ENCODE results near the gene RAB23.

RAB23 gene

DNA sequence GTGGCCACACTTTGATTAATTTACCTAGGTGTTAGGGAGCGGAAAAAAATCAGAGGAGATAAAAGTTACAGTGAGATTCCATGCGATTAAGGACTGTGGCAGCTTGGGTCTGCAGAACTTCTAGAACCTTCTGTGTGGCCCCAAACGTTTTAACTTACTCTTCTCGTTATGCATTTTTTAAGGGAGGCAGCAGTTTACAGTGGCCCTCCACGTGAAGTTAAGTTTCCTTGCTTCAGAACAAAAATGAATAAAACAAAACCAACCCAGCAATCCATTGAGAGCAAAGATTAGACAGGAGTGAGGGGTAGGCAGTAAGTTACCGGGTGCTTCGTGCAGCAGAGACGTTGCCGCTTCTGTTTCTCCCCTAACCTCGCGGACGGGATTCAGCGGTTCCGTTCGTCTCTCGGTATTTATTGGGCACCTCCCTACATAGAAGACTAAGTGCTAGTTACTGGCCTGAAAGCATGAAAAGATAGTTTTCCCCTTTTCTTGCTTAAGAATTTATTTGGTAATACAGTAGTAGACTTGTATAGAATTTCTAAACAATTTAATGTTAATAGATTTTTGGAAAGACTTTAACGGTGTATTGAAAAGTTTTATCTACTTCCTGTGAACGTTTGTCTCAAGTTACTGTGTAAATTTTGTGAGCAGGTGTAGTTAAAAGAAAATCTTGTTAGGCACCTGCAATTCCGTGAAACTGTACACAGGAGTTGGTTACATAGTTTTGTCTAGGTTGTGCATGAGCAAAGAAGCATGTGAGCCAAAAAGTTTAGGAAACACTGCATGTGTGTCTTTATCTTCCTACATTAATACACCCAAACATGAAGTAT lies 48.8 kb downstream of the RAB23 start:
- Histone ChIP-seq H3K9ac (ENCODE audit: low read length) (peak overlapping the region; percentile 88), H3K36me3 (ENCODE audit: control insufficient read depth, insufficient read depth, low read length) (no peaks in the 10 kb centered on the region), H3K27ac (ENCODE audit: low read depth, low read length) (peak overlapping the region; percentile 96), H3K4me1 (ENCODE audit: control insufficient read depth, insufficient read depth, low read length) (peaks cover 32% of the 10 kb centered on the region), H3K4me3 (ENCODE audit: low read length) (peak overlapping the region; percentile 81), H3K27me3 (ENCODE audit: control insufficient read depth, insufficient read depth, low read length) (no peaks in the 10 kb centered on the region)

DNA sequence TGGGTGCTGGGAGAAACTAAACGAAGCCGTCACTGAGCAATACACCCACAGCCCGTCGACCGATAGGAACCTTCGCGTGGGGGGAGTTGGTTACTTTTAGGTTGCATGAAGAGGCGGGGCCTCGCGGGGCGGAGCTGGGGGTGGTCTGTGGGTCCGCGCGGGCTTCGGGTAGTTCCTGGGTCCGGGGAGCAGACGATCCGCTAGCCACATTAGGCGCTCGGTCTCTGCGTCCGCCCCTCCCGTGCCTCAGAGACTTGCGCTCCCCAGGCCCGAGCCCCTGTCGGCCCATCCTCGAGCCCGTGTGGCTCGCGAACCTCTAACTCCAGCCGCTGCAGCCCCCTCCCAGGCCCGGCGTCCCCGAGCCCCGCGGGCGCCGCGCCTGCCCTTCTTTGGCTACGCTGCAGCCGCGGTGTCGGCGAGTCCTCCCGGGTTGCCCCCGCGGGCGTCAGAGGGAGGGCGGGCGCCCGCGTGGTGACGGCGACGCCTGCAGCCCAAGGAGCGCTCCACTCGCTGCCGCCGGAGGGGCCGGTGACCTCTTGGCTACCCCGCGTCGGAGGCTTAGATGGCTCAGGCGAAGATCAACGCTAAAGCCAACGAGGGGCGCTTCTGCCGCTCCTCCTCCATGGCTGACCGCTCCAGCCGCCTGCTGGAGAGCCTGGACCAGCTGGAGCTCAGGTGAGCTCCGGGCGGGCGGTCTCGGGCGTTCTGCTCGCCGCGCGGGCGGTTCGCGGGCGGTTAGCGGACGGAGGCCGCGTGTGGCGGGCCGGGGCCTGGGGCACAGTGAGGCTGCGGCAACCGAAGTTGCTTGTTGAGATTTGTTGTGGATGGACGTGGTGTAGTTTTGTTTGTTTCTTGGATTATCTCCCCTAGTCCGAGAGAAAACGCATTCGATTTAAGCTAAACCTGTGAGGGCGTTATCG lies 49.7 kb downstream of the RAB23 start, which contains the start of gene BAG2:
TSS of gene BAG2 (plus strand) at position 191 of the 920 bp plus-strand sequence. CDS start at position 563, 372 bp downstream.
- no peaks in the 10 kb centered on the region for H3K27me3 ChIP-seq (ENCODE audit: control insufficient read depth, insufficient read depth, low read length)
- H3K36me3 ChIP-seq (ENCODE audit: control insufficient read depth, insufficient read depth, low read length), result peaks cover 3% of the 10 kb centered on the region
- H3K4me1 ChIP-seq (ENCODE audit: control insufficient read depth, insufficient read depth, low read length), result peaks cover 26% of the 10 kb centered on the region
- peak within 1 kb of the TSS; percentile 81 for H3K4me3 ChIP-seq (ENCODE audit: low read length)
- peak within 1 kb of the TSS; percentile 88 for H3K9ac ChIP-seq (ENCODE audit: low read length)
- H3K27ac ChIP-seq (ENCODE audit: low read depth, low read length), result peak within 1 kb of the TSS; percentile 96

DNA sequence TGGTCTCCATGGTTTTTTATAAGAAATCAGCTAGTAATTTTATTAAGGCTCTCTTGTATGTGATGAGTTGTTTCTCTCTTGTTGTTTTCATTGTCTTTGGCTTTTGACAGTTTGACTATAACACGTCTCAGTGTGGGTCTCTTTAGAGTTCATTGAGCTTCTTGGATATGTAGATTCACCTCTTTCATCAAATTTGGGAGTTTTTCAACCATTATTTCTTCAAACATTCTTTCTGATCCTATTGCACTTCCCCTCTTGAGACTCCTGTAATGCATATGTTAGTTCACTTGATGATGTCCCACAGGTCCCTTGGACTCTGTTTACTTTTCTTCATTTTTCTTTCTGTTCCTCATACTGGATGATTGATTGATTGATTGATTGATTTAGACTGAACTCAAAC lies 57.0 kb downstream of the RAB23 start:
- no peaks in the 10 kb centered on the region for H3K27me3 ChIP-seq (ENCODE audit: control insufficient read depth, insufficient read depth, low read length)
- peaks cover 6% of the 10 kb centered on the region for H3K36me3 ChIP-seq (ENCODE audit: control insufficient read depth, insufficient read depth, low read length)
- H3K4me3 ChIP-seq (ENCODE audit: low read length), result no peak overlapping the region
- no peak overlapping the region for H3K9ac ChIP-seq (ENCODE audit: low read length)
- no peaks in the 10 kb centered on the region for H3K4me1 ChIP-seq (ENCODE audit: control insufficient read depth, insufficient read depth, low read length)
- no peak overlapping the region for H3K27ac ChIP-seq (ENCODE audit: low read depth, low read length)

DNA sequence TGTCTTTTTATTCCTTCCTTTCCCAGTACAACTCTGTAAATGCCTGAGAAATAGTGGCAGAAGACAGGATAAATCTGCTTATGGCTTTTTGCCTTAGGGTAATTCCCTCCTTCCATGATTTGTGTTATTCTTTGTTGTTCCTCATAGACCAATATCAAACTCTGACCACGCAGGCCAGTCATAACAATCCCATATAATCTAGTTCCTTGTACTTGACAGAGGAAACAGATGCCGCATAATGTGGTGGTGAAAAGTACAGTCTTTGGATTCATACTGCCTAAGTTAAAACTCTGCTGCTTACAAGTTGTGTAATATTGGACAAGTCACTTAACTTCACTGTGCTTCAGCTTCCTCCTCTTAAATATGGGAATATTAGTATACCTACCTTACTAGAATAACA lies 58.2 kb downstream of the RAB23 start:
- Histone ChIP-seq H3K36me3 (ENCODE audit: control insufficient read depth, insufficient read depth, low read length) (peaks cover 6% of the 10 kb centered on the region), H3K4me1 (ENCODE audit: control insufficient read depth, insufficient read depth, low read length) (no peaks in the 10 kb centered on the region), H3K9ac (ENCODE audit: low read length) (no peak overlapping the region), H3K27me3 (ENCODE audit: control insufficient read depth, insufficient read depth, low read length) (no peaks in the 10 kb centered on the region), H3K4me3 (ENCODE audit: low read length) (no peak overlapping the region), H3K27ac (ENCODE audit: low read depth, low read length) (no peak overlapping the region)

DNA sequence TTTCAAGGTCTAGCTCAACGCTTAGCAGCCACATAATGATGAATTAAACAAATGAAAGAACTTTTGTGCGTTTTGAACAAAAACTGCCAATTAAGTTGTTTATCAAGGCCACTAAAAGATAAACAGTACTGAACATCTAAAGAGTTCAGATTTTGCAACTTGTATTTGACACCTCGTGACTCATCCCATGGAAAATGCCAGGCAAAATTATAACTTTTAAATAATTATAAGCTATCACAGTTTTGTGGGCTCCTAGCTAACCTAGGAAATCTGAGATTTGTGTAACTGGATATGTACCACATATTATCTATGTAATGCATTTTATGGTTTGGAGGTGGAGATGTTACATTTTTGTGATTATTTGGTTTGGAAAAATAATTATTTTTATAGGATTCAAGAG lies 59.6 kb downstream of the RAB23 start:
- no peaks in the 10 kb centered on the region for H3K27me3 ChIP-seq (ENCODE audit: control insufficient read depth, insufficient read depth, low read length)
- no peak overlapping the region for H3K9ac ChIP-seq (ENCODE audit: low read length)
- no peak overlapping the region for H3K4me3 ChIP-seq (ENCODE audit: low read length)
- no peak overlapping the region for H3K27ac ChIP-seq (ENCODE audit: low read depth, low read length)
- no peaks in the 10 kb centered on the region for H3K4me1 ChIP-seq (ENCODE audit: control insufficient read depth, insufficient read depth, low read length)
- peaks cover 4% of the 10 kb centered on the region for H3K36me3 ChIP-seq (ENCODE audit: control insufficient read depth, insufficient read depth, low read length)

DNA sequence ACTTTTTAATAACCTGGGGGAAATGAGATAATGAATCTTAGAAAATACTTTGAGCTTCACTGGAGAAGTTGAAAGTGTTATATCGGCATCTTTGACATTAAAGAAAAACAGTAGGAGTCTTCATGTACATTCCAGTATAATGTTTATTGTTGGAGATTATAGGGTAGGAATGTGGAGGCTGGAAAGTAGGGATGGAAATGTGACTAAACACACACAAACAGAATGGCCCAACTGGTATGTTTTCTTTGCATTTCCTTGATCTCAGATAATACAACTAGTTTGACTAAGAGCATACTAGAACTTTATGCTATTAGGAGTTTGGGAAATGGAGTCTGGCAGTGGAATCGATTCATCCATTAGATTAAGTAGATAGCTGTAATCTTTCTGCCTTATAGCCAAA lies 60.1 kb downstream of the RAB23 start:
- H3K36me3 ChIP-seq (ENCODE audit: control insufficient read depth, insufficient read depth, low read length), result peaks cover 3% of the 10 kb centered on the region
- H3K27ac ChIP-seq (ENCODE audit: low read depth, low read length), result no peak overlapping the region
- H3K9ac ChIP-seq (ENCODE audit: low read length), result no peak overlapping the region

DNA sequence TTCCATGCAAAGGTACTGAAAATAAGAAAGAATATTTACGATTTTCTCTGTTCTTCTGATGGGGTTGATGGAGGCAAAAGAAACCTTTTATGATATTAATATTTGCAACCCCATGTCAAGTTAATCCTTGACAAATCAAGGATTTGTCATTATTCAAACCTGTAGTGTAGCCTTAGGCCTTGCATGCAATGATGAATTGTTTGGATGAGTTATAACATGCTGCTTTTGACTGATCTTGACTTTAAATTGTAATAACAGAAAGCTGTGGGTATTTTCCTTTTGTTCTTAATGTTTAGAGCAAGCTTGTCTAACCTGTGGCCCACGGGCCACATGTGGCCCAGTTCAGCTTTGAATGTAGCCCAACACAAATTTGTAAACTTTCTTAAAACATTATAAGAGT lies 63.0 kb downstream of the RAB23 start:
- Histone ChIP-seq H3K9ac (ENCODE audit: low read length) (no peak overlapping the region), H3K4me1 (ENCODE audit: control insufficient read depth, insufficient read depth, low read length) (no peaks in the 10 kb centered on the region), H3K27me3 (ENCODE audit: control insufficient read depth, insufficient read depth, low read length) (no peaks in the 10 kb centered on the region), H3K27ac (ENCODE audit: low read depth, low read length) (no peak overlapping the region), H3K36me3 (ENCODE audit: control insufficient read depth, insufficient read depth, low read length) (peaks cover 5% of the 10 kb centered on the region), H3K4me3 (ENCODE audit: low read length) (no peak overlapping the region)

More for the DNA sequence above, 60.1 kb downstream of the RAB23 start:
- no peaks in the 10 kb centered on the region for H3K27me3 ChIP-seq (ENCODE audit: control insufficient read depth, insufficient read depth, low read length)
- H3K4me1 ChIP-seq (ENCODE audit: control insufficient read depth, insufficient read depth, low read length), result no peaks in the 10 kb centered on the region
- no peak overlapping the region for H3K4me3 ChIP-seq (ENCODE audit: low read length)

DNA sequence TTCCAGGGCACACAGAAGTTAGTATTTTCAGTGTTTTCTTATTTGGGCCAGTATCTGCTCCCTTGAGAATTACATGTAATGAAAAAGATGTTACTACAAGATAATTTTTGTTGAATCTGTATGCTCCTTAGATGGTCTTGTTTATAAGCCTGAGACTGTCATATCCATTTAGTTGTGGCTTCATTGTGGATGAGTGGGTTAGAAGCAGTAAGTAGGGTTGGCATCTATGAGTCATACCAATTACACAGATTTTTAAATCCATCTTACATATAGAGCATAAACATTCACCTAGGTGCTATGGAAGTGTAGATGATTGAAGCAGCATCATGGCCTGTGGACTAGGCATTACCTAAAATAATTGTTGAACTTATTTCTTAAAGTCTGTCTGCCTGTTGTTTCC lies 63.4 kb downstream of the RAB23 start:
- no peak overlapping the region for H3K27ac ChIP-seq (ENCODE audit: low read depth, low read length)
- no peak overlapping the region for H3K4me3 ChIP-seq (ENCODE audit: low read length)
- H3K9ac ChIP-seq (ENCODE audit: low read length), result no peak overlapping the region
- H3K4me1 ChIP-seq (ENCODE audit: control insufficient read depth, insufficient read depth, low read length), result no peaks in the 10 kb centered on the region
- no peaks in the 10 kb centered on the region for H3K27me3 ChIP-seq (ENCODE audit: control insufficient read depth, insufficient read depth, low read length)
- peaks cover 5% of the 10 kb centered on the region for H3K36me3 ChIP-seq (ENCODE audit: control insufficient read depth, insufficient read depth, low read length)

DNA sequence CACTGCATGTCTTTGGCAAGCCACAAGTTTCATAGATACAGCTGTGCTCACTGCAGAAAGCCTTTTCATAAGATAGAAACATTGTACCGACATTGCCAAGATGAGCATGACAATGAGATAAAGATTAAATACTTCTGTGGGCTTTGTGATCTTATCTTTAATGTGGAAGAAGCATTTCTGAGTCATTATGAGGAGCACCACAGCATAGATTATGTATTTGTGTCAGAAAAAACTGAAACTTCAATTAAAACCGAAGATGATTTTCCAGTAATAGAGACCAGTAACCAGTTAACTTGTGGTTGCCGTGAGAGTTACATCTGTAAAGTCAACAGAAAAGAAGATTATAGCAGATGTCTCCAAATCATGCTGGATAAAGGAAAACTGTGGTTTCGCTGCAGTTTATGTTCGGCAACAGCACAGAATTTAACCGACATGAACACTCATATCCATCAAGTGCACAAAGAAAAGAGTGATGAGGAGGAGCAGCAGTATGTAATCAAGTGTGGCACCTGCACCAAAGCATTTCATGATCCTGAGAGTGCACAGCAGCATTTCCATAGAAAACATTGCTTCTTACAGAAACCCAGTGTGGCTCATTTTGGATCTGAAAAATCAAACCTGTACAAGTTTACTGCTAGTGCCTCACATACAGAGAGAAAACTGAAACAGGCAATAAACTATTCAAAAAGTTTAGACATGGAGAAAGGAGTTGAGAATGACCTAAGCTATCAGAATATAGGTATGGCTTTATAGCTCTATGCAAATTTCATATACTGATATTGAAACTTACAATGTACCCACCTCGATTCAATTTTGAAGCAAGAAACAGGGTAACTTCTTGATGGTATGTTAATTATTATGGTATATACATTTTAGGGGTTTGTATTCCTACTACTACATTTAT lies 73.9 kb downstream of the RAB23 start:
- H3K4me1 ChIP-seq (ENCODE audit: control insufficient read depth, insufficient read depth, low read length), result no peaks in the 10 kb centered on the region
- H3K36me3 ChIP-seq (ENCODE audit: control insufficient read depth, insufficient read depth, low read length), result peaks cover 13% of the 10 kb centered on the region
- no peak overlapping the region for H3K4me3 ChIP-seq (ENCODE audit: low read length)
- H3K9ac ChIP-seq (ENCODE audit: low read length), result no peak overlapping the region
- no peaks in the 10 kb centered on the region for H3K27me3 ChIP-seq (ENCODE audit: control insufficient read depth, insufficient read depth, low read length)
- no peak overlapping the region for H3K27ac ChIP-seq (ENCODE audit: low read depth, low read length)

DNA sequence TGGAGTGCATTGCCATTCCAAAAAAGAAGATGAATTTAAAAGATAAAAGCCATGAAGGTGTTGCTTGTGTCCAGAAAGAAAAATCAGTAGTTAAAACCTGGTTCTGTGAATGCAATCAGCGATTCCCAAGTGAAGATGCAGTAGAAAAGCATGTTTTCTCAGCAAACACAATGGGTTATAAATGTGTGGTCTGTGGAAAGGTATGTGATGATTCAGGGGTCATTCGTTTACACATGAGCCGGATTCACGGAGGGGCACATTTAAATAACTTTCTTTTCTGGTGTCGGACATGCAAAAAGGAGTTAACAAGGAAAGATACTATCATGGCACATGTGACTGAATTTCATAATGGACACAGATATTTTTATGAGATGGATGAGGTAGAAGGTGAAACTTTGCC lies 74.7 kb downstream of the RAB23 start:
- H3K27me3 ChIP-seq (ENCODE audit: control insufficient read depth, insufficient read depth, low read length), result no peaks in the 10 kb centered on the region
- H3K27ac ChIP-seq (ENCODE audit: low read depth, low read length), result no peak overlapping the region
- no peak overlapping the region for H3K4me3 ChIP-seq (ENCODE audit: low read length)
- H3K9ac ChIP-seq (ENCODE audit: low read length), result no peak overlapping the region
- peaks cover 12% of the 10 kb centered on the region for H3K36me3 ChIP-seq (ENCODE audit: control insufficient read depth, insufficient read depth, low read length)
- H3K4me1 ChIP-seq (ENCODE audit: control insufficient read depth, insufficient read depth, low read length), result no peaks in the 10 kb centered on the region

DNA sequence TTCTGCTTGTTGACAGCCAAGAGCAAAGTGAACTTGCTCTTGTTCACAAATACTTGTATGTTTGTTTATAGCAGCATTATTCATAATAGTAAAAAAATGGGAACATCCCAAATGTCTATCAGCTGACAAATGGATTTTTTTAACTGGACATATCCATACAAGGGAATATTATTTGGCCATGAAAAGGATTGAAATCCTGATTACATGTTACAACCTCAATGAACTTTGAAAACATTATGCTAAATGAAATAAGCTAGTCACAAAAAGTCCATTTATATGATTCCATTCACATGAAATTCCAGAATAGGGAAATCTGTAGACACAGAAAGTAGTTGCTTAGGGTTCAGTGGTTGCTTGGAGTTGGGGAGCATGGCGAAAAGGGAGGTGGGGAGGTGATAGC lies 78.4 kb downstream of the RAB23 start:
- no peak overlapping the region for H3K4me3 ChIP-seq (ENCODE audit: low read length)
- H3K27ac ChIP-seq (ENCODE audit: low read depth, low read length), result no peak overlapping the region
- H3K4me1 ChIP-seq (ENCODE audit: control insufficient read depth, insufficient read depth, low read length), result no peaks in the 10 kb centered on the region
- peaks cover 10% of the 10 kb centered on the region for H3K36me3 ChIP-seq (ENCODE audit: control insufficient read depth, insufficient read depth, low read length)
- no peak overlapping the region for H3K9ac ChIP-seq (ENCODE audit: low read length)
- no peaks in the 10 kb centered on the region for H3K27me3 ChIP-seq (ENCODE audit: control insufficient read depth, insufficient read depth, low read length)

DNA sequence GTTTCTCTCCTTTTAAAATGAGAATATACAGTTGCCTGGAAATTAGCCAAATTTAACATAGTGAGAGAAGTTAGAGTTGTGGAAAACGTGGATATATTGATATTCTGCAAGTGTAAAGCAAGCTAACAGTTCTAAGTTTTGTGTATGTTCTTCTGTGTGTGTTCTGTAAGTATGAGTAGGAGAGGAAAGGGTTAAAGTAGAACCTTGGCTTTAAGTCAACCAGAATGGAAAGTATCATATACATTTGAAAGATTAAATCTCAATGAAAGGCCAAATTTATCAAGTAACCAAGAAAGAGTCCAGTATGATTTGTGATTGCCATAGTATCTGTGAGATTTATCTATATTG lies 80.0 kb downstream of the RAB23 start:
- no peak overlapping the region for H3K4me3 ChIP-seq (ENCODE audit: low read length)
- no peak overlapping the region for H3K27ac ChIP-seq (ENCODE audit: low read depth, low read length)
- no peaks in the 10 kb centered on the region for H3K4me1 ChIP-seq (ENCODE audit: control insufficient read depth, insufficient read depth, low read length)
- H3K36me3 ChIP-seq (ENCODE audit: control insufficient read depth, insufficient read depth, low read length), result peaks cover 2% of the 10 kb centered on the region
- H3K9ac ChIP-seq (ENCODE audit: low read length), result no peak overlapping the region
- H3K27me3 ChIP-seq (ENCODE audit: control insufficient read depth, insufficient read depth, low read length), result no peaks in the 10 kb centered on the region

All from rectal smooth muscle tissue (tissue), 1 donor.